GM12878 (cell line): ENCODE measurements around the gene COL7A1. TPM values are rescaled to one million over a fixed set of nuclear protein-coding genes. Genes with fewer than 3 reads are reported as not detected.

ENCODE experiments used
- ATAC-seq: fragments of 200-7000 bp; cut with Tn5 transposase; 3 replicates; pipeline ENCODE4 v1.9.1; 2020; ENCODE audit warnings: mild to moderate bottlenecking, moderate library complexity
- BruUV-seq: library from RNA; stranded (reverse); fragments of 400-500 nt; replicated peaks from 2 replicates; lab custom pipeline; 2021; lab: Mats Ljungman, UMichigan
- CTCF ChIA-PET: fragments of 300-600 bp; sonication (Branson Sonifier 250); formaldehyde crosslinking; extraction: SDS; loops from one replicate; lab custom pipeline; 2021; ENCODE audit warnings: inconsistent platforms; lab: Yijun Ruan, JAX
- POLR2A ChIA-PET: fragments of 350-600 bp; formaldehyde crosslinking; extraction: SDS; loops from one replicate; lab custom pipeline; 2021; ENCODE audit warnings: inconsistent platforms; lab: Charles Lee
- RAD21 ChIA-PET: fragments of 300-600 bp; sonication (Branson Sonifier 250); formaldehyde crosslinking; loops from one replicate; lab custom pipeline; 2023; ENCODE audit warnings: antibody characterized with exemption; ENCODE audit not compliant: unreplicated experiment; lab: Charles Lee
- SMC1A ChIA-PET: fragments of 300-600 bp; sonication (Branson Sonifier 250); formaldehyde crosslinking; loops from one replicate; lab custom pipeline; 2023; ENCODE audit not compliant: unreplicated experiment, uncharacterized antibody; lab: Charles Lee
- DNase-seq: peaks from one replicate; pipeline ENCODE4 v3.0.0-alpha.2; 2011; ENCODE audit warnings: low read depth, low spot score
- FAIRE-seq: peaks from 3 replicates; lab custom pipeline; 2011; peaks lifted over from hg19 to GRCh38; lab: Jason Lieb, UNC
- H2AFZ ChIP-seq: 2 replicates; pipeline ENCODE4 v1.6.0; 2011; ENCODE audit warnings: low read depth, low read length, control low read depth; ENCODE audit not compliant: control insufficient read depth
- H3K27ac ChIP-seq: 2 replicates; pipeline ENCODE4 v1.5.1; 2011; ENCODE audit warnings: control low read depth; ENCODE audit not compliant: control insufficient read depth, insufficient read depth
- H3K27me3 ChIP-seq, 2 experiments: replicated peaks in 1 of 2; 2 replicates each; pipeline versions ENCODE4 v1.6.0 to v1.6.1; 2011; ENCODE audit warnings: low read length in 1 of 2; ENCODE audit not compliant: control insufficient read depth in 2 of 2, insufficient read depth in 2 of 2
- H3K36me3 ChIP-seq, 2 experiments: 2 replicates each; pipeline ENCODE4 v1.5.1; 2011; ENCODE audit warnings: low read length in 1 of 2; ENCODE audit not compliant: control insufficient read depth in 2 of 2, insufficient read depth in 2 of 2
- H3K4me1 ChIP-seq: 2 replicates; pipeline ENCODE4 v1.6.1; 2011; ENCODE audit warnings: mild to moderate bottlenecking, low read length, moderate library complexity, mixed read lengths; ENCODE audit not compliant: control insufficient read depth, insufficient read depth
- H3K4me2 ChIP-seq: 2 replicates; pipeline ENCODE4 v1.6.0; 2011; ENCODE audit warnings: control low read depth; ENCODE audit not compliant: control insufficient read depth, insufficient read depth
- H3K4me3 ChIP-seq: fragments of 200-600 bp; sonication (generic); 2 replicates; pipeline ENCODE4 v1.5.1; 2016
- H3K79me2 ChIP-seq: 2 replicates; pipeline ENCODE4 v1.6.0; 2011; ENCODE audit warnings: low read length; ENCODE audit not compliant: control insufficient read depth, insufficient read depth
- H3K9ac ChIP-seq: 2 replicates; pipeline ENCODE4 v1.8.0; 2011; ENCODE audit warnings: low read length, control low read depth, mixed read lengths; ENCODE audit not compliant: control insufficient read depth, insufficient read depth
- H3K9me3 ChIP-seq: replicated peaks from 3 replicates; pipeline ENCODE4 v1.5.1; 2011; ENCODE audit warnings: mild to moderate bottlenecking, low read length; ENCODE audit not compliant: control insufficient read depth, insufficient read depth
- H4K20me1 ChIP-seq: 2 replicates; pipeline ENCODE4 v1.6.0; 2011; ENCODE audit not compliant: control insufficient read depth, insufficient read depth
- CUX1 ChIP-seq: IDR thresholded peaks from 2 replicates; pipeline ENCODE4 v1.6.1; 2012; ENCODE audit warnings: improper control_type of control experiment, low read depth, low read length; ENCODE audit not compliant: insufficient replicate concordance
- E2F4 ChIP-seq: IDR thresholded peaks from 2 replicates; pipeline ENCODE4 v1.6.1; 2012; ENCODE audit warnings: low read depth, low read length, improper control_type of control experiment
- E2F8 ChIP-seq: fragments of 450-650 bp; IDR thresholded peaks from 2 replicates; pipeline ENCODE4 v1.6.1; 2018; ENCODE audit warnings: mild to moderate bottlenecking, low read depth, moderate library complexity; ENCODE audit not compliant: partially characterized antibody
- ESRRA ChIP-seq: IDR thresholded peaks from 2 replicates; pipeline ENCODE4 v1.6.1; 2012; ENCODE audit warnings: mild to moderate bottlenecking, low read length, improper control_type of control experiment
- HDAC2 ChIP-seq: fragments of 200-600 bp; sonication (generic); IDR thresholded peaks from 2 replicates; pipeline ENCODE4 v1.6.1; 2017
- HDAC6 ChIP-seq: fragments of 200-600 bp; sonication (generic); IDR thresholded peaks from one replicate; pipeline ENCODE4 v1.8.0; 2017; ENCODE audit warnings: antibody characterized with exemption; ENCODE audit not compliant: unreplicated experiment
- NFYB ChIP-seq: IDR thresholded peaks from 2 replicates; pipeline ENCODE4 v1.6.1; 2011; ENCODE audit warnings: low read depth, mild to moderate bottlenecking, low read length, improper control_type of control experiment, moderate library complexity; ENCODE audit not compliant: insufficient read depth
- PKNOX1 ChIP-seq: fragments of 450-650 bp; IDR thresholded peaks from 2 replicates; pipeline ENCODE4 v1.6.1; 2016; ENCODE audit warnings: mild to moderate bottlenecking
- SMAD1 ChIP-seq: fragments of 450-650 bp; IDR thresholded peaks from 2 replicates; pipeline ENCODE4 v1.6.1; 2018; ENCODE audit warnings: mild to moderate bottlenecking, low read depth; ENCODE audit not compliant: partially characterized antibody
- ZNF24 ChIP-seq: fragments of 450-650 bp; IDR thresholded peaks from 2 replicates; pipeline ENCODE4 v1.6.1; 2017; ENCODE audit warnings: antibody characterized with exemption, mild to moderate bottlenecking
- ZNF274 ChIP-seq: IDR thresholded peaks from one replicate; pipeline ENCODE4 v1.8.0; 2011; ENCODE audit not compliant: insufficient read length, insufficient read depth
- ZSCAN29 ChIP-seq: fragments of 450-650 bp; IDR thresholded peaks from 2 replicates; pipeline ENCODE4 v1.6.1; 2017; ENCODE audit warnings: mild to moderate bottlenecking, moderate library complexity
- ZZZ3 ChIP-seq: IDR thresholded peaks from 2 replicates; pipeline ENCODE4 v1.6.1; 2011; ENCODE audit warnings: low read depth; ENCODE audit not compliant: control insufficient read depth, insufficient read length
- WGBS: methylation state at CpG from one replicate; pipeline ENCODE4 v1.1.6; 2016; ENCODE audit warnings: low lambda C conversion rate; ENCODE audit not compliant: insufficient replicate concordance, insufficient coverage; ENCODE audit errors: missing lambda C conversion rate; 5-methylcytosine and 5-hydroxymethylcytosine counted together
- in situ Hi-C: fragments of 300-500 bp; cut with MboI; formaldehyde crosslinking; loops from 9 replicates; pipeline ENCODE4 v1.14.3; 2018; ENCODE audit warnings: mixed read lengths
- intact Hi-C: fragments of 100-400 bp; cut with micrococcal nuclease; formaldehyde crosslinking; loops from one replicate; pipeline ENCODE4 v1.14.2; 2022; ENCODE audit not compliant: unreplicated experiment
- polyA plus RNA-seq, 11 experiments: library from polyadenylated mRNA; depleted of rRNA in 4 of 11; unstranded in 6 of 11; stranded (reverse) in 5 of 11; fragments of >200 nt; fragmentation: Nextera tagmentation in 4 of 11; fragmentation: Illumina TruSeq in 1 of 11; extraction: Ambion mirVana in 4 of 11; extraction: Trizol in 1 of 11; gene quantifications; 1 replicate in 1 of 11; 2 replicates in 10 of 11; pipeline versions ENCODE4 v1.2.1 to v1.2.3, GENCODE V29; 2011 to 2016; ENCODE audit warnings: inconsistent platforms in 2 of 11, missing spikeins in 2 of 11, low read depth in 1 of 11
- total RNA-seq, 4 experiments: library from RNA; depleted of rRNA in 3 of 4; stranded (reverse); fragments of >200 nt in 3 of 4; fragmentation: Illumina TruSeq in 1 of 4; extraction: Trizol in 1 of 4; gene quantifications; 2 replicates each; pipeline versions ENCODE4 v1.2.1 to v1.2.3, GENCODE V29; 2013 to 2021

COL7A1 gene
- total and polyA plus RNA-seq, 10 of the 15 experiments (the other 5 are each of a cell fraction or from before 2014, with no cell fraction given) = 0.01 to 1.9 (median 0.29) TPM; not detected in 1

GRCh38 chr3:48581621-48582481 lies 13.3 kb downstream of the COL7A1 start:
- Histone ChIP-seq H3K4me1 (no peaks in the 10 kb centered on the region), H3K9ac (no peak overlapping the region), H4K20me1 (no peaks in the 10 kb centered on the region), H3K27me3 (no peaks in the 10 kb centered on the region; a peak in 1 of 4 replicates), H2AFZ (no peak overlapping the region), H3K79me2 (no peaks in the 10 kb centered on the region), H3K4me2 (no peak overlapping the region), H3K27ac (no peak overlapping the region), H3K9me3 (no peaks in the 10 kb centered on the region), H3K36me3 (no peaks in the 10 kb centered on the region), H3K4me3 (no peak overlapping the region)
- ChIA-PET SMC1A (no interaction called here), POLR2A (no interaction called here), CTCF (interaction anchor here (0.6 kb wide), 1 partner anchor 759 kb away, joined by 4 read pairs; no protein-coding TSS in a partner anchor), RAD21 (no interaction called here)
- in situ Hi-C loops = no loop called here
- FAIRE-seq (no peak), DNase-seq (no peak), ATAC-seq (no peak)
- intact Hi-C loops = no loop called here
- 39% methylated on average over 14 of the region's 14 CpGs for WGBS
- BruUV-seq = no TSS peak
- TF ChIP-seq SMAD1 = no peak
- no peak for TF ChIP-seq ZNF24
- TF ChIP-seq E2F8 = no peak
- no peak for TF ChIP-seq NFYB
- no peak for TF ChIP-seq ZNF274
- TF ChIP-seq E2F4 = no peak
- no peak for TF ChIP-seq PKNOX1
- TF ChIP-seq ZSCAN29 = no peak
- no peak for TF ChIP-seq HDAC2
- TF ChIP-seq CUX1 = no peak
- TF ChIP-seq HDAC6 = no peak
- TF ChIP-seq ZZZ3 = no peak
- TF ChIP-seq ESRRA = no peak
